ENCODE results near the gene TNFRSF1A. TPM values are rescaled to one million over a fixed set of nuclear protein-coding genes. Genes with fewer than 3 reads are reported as not detected.

Gene TNFRSF1A
- polyA plus RNA-seq, 1 donor (not counting 4 experiments of a cell fraction or from before 2014, with no cell fraction given): 101 TPM

DNA sequence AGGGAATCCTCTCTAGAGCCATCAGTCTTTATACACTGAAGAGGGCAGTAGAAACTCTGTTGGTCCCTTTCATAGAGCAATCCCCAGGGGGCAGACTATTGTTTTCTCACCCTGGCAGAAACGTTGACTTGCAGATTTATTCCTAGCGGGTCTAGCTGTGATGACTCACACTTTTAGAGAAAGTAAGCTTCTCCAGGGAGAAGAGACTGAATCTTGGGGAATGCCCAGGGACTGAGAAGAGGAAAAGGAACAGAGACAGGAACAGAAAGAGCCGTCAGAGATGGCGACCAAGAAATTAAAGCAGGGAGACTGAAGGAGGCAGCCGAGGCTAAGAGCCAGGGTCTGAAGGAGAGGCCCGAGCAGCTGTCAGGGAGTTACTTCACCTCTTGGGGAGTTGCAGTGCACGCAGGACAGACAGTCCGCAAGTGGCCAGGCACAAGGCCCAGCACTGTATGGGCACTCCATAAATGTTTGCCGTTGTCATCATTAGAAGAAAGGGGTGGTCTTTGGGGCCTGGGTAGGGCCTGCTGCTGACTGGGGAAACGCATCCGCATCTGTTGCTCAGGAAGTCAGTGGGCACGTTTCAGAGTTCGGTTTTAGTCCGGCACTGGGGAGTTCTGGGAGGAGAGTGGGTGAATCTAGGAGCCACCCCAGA, 18.4 kb downstream of the TNFRSF1A start:
- Histone ChIP-seq H3K9me3 (ENCODE audit: control insufficient read depth, low read depth, low read length) (no peaks in the 10 kb centered on the region), H3K9ac (ENCODE audit: control insufficient read depth, extremely low read depth, insufficient read depth, low read length) (peak overlapping the region; percentile 64), H3K9me1 (ENCODE audit: control insufficient read depth, extremely low read depth, insufficient read depth, low read length) (no peaks in the 10 kb centered on the region), H3K27ac (ENCODE audit: control insufficient read depth, insufficient read depth, low read length) (peak overlapping the region; percentile 79), H3K4me3 (ENCODE audit: control insufficient read depth in 2 of 3, extremely low read depth in 1 of 3, insufficient read depth in 2 of 3, low read depth in 1 of 3, low read length in 3 of 3) (peak overlapping the region in 1 of 3 experiments; percentile 20), H3K27me3 (ENCODE audit: control insufficient read depth, extremely low read depth, insufficient read depth, low read length) (no peaks in the 10 kb centered on the region), H3K79me2 (ENCODE audit: control insufficient read depth, insufficient read depth, low read length) (peaks cover 4% of the 10 kb centered on the region), H4K20me1 (ENCODE audit: control insufficient read depth, extremely low read depth, insufficient read depth, low read length) (peaks cover 2% of the 10 kb centered on the region), H3K36me3 (ENCODE audit: control insufficient read depth in 2 of 2, extremely low read depth in 1 of 2, insufficient read depth in 2 of 2, low read length in 2 of 2) (peaks cover 16 to 17% of the 10 kb centered on the region in 2 experiments), H2AFZ (ENCODE audit: control insufficient read depth, low read length) (no peak overlapping the region), H3K4me2 (ENCODE audit: control insufficient read depth, extremely low read depth, insufficient read depth, low read depth, low read length) (peak overlapping the region; percentile 41), H3K4me1 (ENCODE audit: control insufficient read depth, extremely low read depth, insufficient read depth, low read length) (peaks cover 18% of the 10 kb centered on the region)
- dilution Hi-C loops (cut with MboI; ENCODE audit: extremely low pct_ligation_motif_present, low sequenced_read_pairs): no loop called here
- DNase-seq (ENCODE audit: low read depth, low spot score) (no peak), FAIRE-seq (peak; percentile 83)
- TF ChIP-seq, protein P1, sequence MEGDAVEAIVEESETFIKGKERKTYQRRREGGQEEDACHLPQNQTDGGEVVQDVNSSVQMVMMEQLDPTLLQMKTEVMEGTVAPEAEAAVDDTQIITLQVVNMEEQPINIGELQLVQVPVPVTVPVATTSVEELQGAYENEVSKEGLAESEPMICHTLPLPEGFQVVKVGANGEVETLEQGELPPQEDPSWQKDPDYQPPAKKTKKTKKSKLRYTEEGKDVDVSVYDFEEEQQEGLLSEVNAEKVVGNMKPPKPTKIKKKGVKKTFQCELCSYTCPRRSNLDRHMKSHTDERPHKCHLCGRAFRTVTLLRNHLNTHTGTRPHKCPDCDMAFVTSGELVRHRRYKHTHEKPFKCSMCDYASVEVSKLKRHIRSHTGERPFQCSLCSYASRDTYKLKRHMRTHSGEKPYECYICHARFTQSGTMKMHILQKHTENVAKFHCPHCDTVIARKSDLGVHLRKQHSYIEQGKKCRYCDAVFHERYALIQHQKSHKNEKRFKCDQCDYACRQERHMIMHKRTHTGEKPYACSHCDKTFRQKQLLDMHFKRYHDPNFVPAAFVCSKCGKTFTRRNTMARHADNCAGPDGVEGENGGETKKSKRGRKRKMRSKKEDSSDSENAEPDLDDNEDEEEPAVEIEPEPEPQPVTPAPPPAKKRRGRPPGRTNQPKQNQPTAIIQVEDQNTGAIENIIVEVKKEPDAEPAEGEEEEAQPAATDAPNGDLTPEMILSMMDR (optimal IDR thresholded peaks at IDR 0.05 in 1 of 3, IDR thresholded peaks at IDR 0.05 in 1 of 3, conservative IDR thresholded peaks at IDR 0.05 in 1 of 3; ENCODE audit: extremely low read depth in 1 of 3, insufficient read depth in 2 of 3, low read length in 3 of 3): peak; percentile 33 to 64 (median 39)
- no peak for TF ChIP-seq EZH2 (IDR thresholded peaks at IDR 0.05; ENCODE audit: low read length)

- TF ChIP-seq, protein P1 (optimal IDR thresholded peaks at IDR 0.05 in 1 of 3, IDR thresholded peaks at IDR 0.05 in 1 of 3, conservative IDR thresholded peaks at IDR 0.05 in 1 of 3; ENCODE audit: extremely low read depth in 1 of 3, insufficient read depth in 2 of 3, low read length in 3 of 3): no peak
- TF ChIP-seq EZH2 (IDR thresholded peaks at IDR 0.05; ENCODE audit: low read length): no peak
- Histone ChIP-seq H3K9me1 (ENCODE audit: control insufficient read depth, extremely low read depth, insufficient read depth, low read length) (no peaks in the 10 kb centered on the region), H3K79me2 (ENCODE audit: control insufficient read depth, insufficient read depth, low read length) (peaks cover 2% of the 10 kb centered on the region), H2AFZ (ENCODE audit: control insufficient read depth, low read length) (no peak overlapping the region), H3K9me3 (ENCODE audit: control insufficient read depth, low read depth, low read length) (no peaks in the 10 kb centered on the region), H3K4me1 (ENCODE audit: control insufficient read depth, extremely low read depth, insufficient read depth, low read length) (peaks cover 18% of the 10 kb centered on the region), H4K20me1 (ENCODE audit: control insufficient read depth, extremely low read depth, insufficient read depth, low read length) (peaks cover 2% of the 10 kb centered on the region), H3K36me3 (ENCODE audit: control insufficient read depth in 2 of 2, extremely low read depth in 1 of 2, insufficient read depth in 2 of 2, low read length in 2 of 2) (peaks cover 11 to 13% of the 10 kb centered on the region in 2 experiments), H3K4me3 (ENCODE audit: control insufficient read depth in 2 of 3, extremely low read depth in 1 of 3, insufficient read depth in 2 of 3, low read depth in 1 of 3, low read length in 3 of 3) (no peak overlapping the region), H3K4me2 (ENCODE audit: control insufficient read depth, extremely low read depth, insufficient read depth, low read depth, low read length) (no peak overlapping the region), H3K27me3 (ENCODE audit: control insufficient read depth, extremely low read depth, insufficient read depth, low read length) (no peaks in the 10 kb centered on the region), H3K9ac (ENCODE audit: control insufficient read depth, extremely low read depth, insufficient read depth, low read length) (no peak overlapping the region), H3K27ac (ENCODE audit: control insufficient read depth, insufficient read depth, low read length) (peak overlapping the region; percentile 34)
- DNase-seq (ENCODE audit: low read depth, low spot score) (no peak), FAIRE-seq (no peak)
- dilution Hi-C loops (cut with MboI; ENCODE audit: extremely low pct_ligation_motif_present, low sequenced_read_pairs): no loop called here
These were observed 18.9 kb downstream of the TNFRSF1A start for GRCh38 chr12:6322969-6323339.

Data from keratinocyte (primary cell).